GM19397 (cell line): Measurements from ENCODE around the gene TNRC18.
"Not testable (repeated sequence)": the region's sequence is repeated elsewhere in the genome, so short reads cannot be mapped to it uniquely, and the experiment has no call there.

Experiments
- ATAC-seq: cut with Tn5 transposase; IDR thresholded peaks from one replicate; pipeline ENCODE4 v1.9.1; 2021; ENCODE audit warnings: mild to moderate bottlenecking, moderate library complexity; ENCODE audit not compliant: unreplicated experiment

The TNRC18 gene

DNA sequence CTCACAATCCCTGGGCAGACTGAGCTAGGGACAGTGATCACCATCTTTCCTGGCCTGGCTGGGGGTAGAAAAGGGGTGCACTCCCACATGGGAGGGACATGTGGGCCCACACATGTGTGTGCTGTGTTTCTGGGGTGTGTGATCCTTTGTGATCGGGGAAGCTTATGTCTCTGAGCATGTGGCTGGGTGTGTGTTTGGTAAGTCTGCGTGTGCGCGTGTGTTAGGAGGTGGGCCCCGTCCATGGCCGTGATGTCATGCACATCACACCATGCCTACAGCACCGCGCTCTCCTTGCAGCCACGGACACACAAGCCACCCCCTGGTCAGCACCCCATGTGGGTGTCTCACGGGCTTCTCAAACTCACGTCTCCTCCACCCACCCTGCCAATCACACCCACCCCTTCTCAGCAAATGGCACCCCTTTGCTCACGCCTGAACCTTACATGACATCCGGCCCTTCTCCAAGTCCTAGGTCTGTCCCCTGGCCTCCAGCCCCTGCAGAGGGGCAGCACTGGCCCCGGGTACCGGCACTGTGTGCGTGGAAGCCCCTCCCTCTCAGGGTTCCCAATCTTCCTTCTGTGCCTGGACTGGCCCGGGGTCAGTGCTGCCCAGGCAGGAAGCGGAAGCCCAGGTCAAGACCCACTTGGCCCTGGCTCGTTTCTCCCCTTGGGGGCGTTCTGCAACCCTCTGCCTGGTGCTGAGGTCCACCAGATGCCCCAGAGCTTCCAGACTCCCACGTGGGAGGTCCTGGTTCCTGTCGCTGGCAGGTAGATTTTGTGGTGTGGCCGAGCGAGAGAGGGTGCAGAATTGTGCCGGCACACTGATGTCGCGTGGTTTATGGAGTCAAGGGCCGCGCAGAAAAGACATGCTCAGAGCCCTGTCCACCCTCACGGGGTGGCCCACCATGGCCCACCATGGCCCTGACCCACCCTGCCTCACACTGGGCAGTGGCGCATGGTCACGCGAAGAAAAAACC lies 128.3 kb downstream of the TNRC18 start:
- ATAC-seq = no peak

GRCh38 chr7:5294169-5294987 lies 129.3 kb downstream of the TNRC18 start:
- no peak for ATAC-seq

- ATAC-seq = not testable (repeated sequence)
These were observed 131.8 kb downstream of the TNRC18 start for GRCh38 chr7:5291711-5292335.

DNA sequence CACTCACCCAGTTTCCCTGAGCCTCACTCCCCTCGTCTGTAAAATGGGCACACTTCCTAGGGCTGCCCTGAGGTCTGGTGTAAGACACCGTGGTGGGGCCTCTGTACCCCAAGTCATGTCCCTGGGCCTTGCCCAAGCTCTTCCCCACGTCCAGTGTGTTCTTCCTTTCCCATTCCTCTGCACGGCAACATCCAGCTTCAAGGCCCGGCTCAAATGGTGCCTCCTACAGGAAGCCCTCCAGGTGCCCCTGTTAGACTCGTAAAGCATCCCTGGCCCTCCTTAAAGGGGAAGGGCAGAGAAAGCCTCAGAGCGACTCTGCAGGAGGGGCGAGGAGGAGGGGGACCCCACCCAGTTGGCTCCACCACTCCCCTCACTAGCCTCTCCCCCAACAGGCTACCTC lies 132.3 kb downstream of the TNRC18 start:
- no peak for ATAC-seq

- ATAC-seq = no peak
These were observed 134.3 kb downstream of the TNRC18 start for GRCh38 chr7:5289355-5289754.

- ATAC-seq = not testable (repeated sequence)
These were observed 135.1 kb downstream of the TNRC18 start for GRCh38 chr7:5288560-5288959.

DNA sequence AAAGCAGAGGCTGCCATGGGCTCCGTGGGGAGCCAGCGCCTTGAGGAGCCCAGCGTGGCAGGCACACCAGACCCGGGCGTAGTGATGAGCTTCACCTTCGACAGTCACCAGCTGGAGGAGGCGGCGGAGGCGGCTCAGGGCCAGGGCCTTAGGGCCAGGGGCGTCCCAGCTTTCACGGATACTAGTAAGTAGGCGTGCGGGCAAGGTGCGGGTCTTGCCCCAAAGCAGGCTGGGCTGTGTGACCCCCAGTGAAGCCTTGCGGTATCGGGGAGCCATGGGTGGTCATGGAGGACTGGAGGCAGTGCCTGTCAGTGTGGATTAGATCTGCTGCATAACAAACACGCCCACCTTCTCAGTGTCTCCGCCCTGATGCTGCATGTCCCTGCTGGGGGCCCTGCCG lies 135.8 kb downstream of the TNRC18 start:
- no peak for ATAC-seq

DNA sequence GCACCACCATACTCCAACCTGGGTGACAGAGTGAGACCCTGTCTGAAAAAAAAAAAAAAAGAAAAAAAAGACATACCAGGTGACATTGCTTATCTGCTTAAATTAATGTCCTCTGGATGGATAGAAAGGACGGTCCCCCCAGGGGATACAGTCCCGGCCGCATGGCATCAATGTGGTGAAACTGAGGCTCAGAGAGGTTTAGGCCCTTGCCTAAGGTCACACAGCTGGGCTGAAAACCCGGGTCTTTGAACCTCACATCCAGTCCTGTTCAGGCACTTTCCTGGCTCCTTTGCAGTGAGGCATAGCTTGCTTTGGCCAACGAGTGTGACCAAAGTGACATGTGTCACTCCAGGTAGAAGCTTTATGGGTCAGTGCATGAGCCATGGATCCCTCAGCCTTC lies 136.3 kb downstream of the TNRC18 start:
- not testable (repeated sequence) for ATAC-seq

DNA sequence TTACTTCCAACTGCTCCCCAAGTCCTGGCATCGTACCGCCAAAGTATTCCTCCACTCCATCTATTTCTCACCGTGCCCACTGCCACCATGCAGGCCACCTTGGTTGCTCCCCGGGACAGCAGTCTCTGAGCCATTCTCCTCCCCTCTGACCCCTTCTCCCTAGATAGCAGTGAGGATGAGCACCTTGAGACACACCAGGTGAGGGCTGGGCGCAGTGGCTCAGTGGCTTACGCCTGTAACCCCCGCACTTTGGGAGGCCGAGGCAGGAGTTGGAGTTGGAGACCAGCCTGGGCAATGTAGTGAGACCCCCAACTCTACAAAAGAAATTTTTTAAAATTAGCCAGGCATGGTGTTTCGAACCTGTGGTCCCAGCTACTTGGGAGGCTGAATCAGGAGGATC lies 136.7 kb downstream of the TNRC18 start:
- no peak for ATAC-seq

DNA sequence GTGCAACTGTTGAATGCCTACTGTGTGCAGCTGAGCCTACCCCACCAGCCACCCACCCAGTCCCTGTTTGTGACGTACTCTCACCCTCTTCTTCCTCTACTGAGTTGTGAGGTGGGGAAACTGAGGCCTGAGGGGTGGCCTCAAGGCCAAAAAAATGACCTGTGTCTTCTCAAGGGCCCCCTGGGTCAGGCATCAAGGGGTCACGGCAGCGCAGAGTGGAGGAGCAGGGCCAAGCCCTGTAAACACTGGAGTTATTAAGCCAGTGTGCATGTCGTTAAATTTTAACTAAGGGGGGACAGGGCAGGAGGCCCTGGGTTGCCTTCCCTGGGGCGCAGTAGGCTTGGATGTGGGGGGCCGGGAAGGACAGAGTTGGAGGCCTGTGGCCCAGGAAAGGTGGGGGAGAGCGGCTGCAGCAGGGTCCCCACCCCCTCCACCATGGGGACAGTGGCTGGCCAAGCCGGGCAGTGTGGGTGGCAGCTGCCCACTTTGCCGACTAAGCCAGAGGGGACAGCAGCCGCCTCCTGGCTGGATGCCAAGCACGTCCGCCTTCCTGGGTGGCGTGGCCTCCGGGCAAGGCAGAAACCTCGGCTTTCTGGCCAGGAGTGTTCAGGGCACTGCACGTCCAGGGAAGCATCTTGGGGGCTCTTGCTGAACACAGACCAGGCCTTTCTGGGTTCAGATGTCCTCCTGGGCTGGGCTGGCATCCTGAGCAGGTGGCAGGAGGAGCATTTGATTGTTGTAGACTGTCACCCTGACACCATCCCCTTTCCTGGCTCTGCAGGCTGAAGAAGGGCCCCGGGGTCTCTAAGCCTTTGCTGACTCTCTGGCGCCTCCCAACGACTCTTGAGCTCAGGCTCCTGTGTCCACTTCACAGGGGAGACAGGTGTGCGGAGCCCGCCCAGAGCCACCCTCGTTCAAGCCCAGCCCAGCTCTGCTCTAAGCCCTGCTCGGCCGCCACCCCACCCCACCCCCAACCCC lies 139.0 kb downstream of the TNRC18 start:
- no peak for ATAC-seq

GRCh38 chr7:5283421-5284303 lies 140.0 kb downstream of the TNRC18 start:
- no peak for ATAC-seq

DNA sequence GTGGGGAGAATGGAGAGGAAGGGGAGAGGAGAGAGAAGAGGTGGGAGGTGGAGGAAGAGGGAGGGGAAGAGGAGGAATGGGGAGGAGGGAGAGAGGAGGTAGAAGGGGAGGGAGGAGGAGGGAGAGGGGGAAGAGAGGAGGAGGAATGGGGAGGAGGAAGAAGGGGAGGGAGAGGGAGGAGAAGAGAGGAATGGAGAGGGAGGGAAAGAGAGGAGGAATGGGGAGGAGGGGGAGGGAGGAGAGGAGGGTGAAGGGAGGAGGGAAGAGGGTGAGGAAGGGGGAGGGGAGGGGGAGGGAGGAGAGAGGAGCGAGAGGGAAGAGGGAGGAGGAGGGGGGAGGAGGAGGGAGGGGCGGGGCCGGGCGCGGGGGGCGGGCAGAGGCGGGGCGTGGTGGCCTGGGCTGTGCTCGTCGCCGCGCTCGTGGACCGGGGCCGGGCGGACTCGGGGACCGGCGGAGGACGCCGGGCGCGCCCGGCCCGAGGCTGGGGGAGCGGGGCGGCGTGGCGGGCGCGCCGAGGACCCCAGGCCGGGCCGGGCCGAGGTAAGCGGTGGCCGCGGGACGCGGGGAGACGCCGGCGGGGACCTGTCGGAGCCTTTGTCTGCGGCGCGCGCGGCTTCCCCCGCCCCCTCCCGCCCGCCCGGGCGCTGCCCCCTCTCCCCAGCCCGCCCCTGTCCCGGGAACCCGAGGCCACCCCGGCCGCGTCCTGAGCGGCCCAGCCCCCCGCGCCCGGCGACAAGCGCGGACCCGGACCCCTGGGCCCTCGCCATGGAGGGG lies 140.9 kb downstream of the TNRC18 start, which contains the start of gene SLC29A4:
SLC29A4 (plus strand) TSS at position 401 of the 774 bp plus-strand sequence. CDS start 4,874 bp downstream, outside the sequence.
- ATAC-seq = no peak

DNA sequence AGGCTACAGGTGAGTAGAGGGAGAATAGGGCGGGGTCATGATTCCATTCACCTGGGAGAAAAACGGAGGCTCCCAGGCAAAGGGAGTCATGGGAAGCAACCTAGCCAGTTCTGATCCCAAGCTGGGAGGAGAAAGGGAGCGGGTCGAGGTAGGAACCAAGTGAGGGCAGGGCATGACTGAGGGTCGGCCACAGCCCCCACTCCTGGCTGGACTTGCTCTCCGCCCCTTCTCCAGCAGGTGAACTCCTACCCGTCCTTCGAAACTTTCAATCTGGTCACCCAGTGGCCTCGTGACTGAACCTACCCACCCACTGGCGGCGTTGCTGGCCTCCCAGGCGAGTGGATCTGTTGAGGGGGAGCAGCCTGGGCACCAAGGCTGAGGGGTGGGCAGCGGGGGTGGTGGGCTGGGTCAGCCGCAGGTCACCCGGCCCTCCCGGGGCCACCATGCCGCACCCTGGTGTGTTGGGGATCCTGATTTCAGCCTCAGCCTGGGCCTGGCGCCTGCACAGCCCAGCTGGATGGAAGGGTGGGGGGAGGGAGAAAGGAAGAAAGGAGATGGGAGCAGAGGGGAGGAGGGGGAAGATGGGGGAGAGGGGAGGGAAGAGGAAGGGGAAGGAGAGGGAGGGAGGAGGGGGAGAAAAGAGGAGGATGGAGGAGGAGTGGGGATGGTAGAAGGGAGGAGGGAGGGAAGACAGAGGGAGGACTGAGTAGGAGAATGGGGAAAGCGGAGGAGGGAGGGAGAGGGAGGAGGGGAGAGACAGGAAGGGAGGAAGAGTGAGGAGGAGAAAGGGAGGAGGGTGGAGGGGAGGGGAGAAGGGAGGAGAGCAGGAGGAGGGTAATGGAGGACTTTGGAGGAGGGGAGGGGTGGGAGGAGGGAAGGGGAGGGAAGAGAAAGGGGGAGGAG lies 141.8 kb downstream of the TNRC18 start:
- ATAC-seq = not testable (repeated sequence)

- no peak for ATAC-seq
These were observed 143.9 kb downstream of the TNRC18 start for GRCh38 chr7:5279734-5280133.

DNA sequence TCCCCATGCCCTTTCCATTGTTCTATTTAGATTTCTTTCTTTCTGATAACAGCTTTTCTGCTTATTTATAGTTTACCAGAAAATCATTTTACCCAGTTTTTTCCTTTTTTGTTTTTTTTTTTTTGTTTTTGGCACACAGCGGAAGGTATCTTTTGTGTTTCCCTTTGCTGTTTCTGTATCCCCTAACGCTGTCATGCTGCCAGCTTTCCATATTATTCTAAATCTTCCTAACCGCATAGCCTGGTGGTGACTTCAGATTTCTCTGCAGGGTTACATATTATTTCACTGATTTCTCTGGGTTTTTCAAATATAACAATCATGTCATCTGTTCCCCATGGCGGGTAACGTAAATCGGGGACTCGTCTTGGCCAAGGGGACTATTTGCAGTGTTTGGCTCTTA lies 144.9 kb downstream of the TNRC18 start:
- no peak for ATAC-seq

GRCh38 chr7:5276611-5277010 lies 147.0 kb downstream of the TNRC18 start:
- ATAC-seq = no peak

GRCh38 chr7:5276123-5276522 lies 147.5 kb downstream of the TNRC18 start:
- ATAC-seq = not testable (repeated sequence)
